SH-SY5Y (cell line): ENCODE results near the gene IL1A.

Experiments
- GATA2 ChIP-seq: IDR thresholded peaks from 2 replicates; pipeline ENCODE4 v1.6.1; 2011; ENCODE audit warnings: mild to moderate bottlenecking, low read depth, low read length
- GATA3 ChIP-seq: IDR thresholded peaks from 2 replicates; pipeline ENCODE4 v1.6.1; 2011; ENCODE audit warnings: low read depth, mild to moderate bottlenecking, low read length, moderate library complexity

The IL1A gene

DNA sequence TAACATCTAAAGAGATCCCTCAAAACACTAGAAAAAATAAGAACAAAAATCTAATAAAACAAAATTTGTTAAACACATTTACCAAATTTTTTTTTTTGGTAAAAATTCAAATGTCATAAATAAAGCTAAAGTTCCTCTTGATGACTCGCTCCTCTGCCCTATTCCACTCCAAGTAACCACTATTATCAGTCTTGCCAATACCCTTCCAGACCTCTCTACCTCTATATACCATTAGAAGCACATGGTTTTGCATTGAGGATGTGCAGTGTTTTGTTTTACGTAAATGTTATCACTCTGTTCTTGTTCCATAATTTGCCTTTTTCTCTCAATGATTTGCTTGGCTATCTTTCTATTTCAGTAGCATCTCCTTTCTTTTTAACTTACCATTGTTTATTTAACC, 41.4 kb upstream of the IL1A start:
- TF ChIP-seq GATA2 (no peak), GATA3 (no peak)

DNA sequence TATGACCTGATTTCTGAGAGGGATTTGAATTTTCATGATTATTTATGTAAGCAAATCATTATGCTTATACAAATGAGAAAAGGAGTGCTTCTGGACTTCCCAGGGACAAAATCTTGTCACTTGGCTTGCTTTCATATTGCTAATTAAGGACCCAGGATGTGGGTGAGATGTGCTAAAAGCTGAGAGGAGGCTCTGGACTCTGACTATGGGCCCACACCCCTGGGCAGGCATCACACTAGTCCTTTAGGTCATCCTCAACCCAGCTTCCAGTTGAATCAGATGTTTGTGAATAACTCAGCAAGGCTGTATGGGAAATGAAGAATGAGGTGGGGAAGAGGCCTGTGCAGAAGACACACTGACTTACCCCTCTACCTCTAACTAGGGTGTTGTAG, 40.4 kb upstream of the IL1A start:
- TF ChIP-seq GATA2, result no peak
- no peak for TF ChIP-seq GATA3

DNA sequence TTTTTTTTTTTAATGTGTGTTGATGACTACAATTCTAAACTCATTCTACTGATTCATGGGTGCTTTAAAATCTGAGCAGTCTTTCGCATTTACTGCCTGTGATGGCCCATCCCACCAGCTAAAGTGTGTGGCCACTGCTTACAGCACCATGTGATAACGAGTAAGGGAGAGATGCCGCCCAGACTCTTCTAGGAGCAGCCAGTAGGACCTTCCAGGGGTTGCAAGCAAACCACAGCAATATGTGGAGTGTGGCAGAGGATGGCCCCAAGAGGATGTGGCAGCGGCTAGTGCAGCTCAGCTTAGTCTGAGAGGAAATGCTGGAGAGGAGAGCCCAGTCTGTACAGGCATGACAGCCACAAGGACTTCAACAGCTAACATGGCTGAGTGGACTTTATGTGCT, 37.4 kb upstream of the IL1A start:
- TF ChIP-seq GATA3 (no peak), GATA2 (no peak)

DNA sequence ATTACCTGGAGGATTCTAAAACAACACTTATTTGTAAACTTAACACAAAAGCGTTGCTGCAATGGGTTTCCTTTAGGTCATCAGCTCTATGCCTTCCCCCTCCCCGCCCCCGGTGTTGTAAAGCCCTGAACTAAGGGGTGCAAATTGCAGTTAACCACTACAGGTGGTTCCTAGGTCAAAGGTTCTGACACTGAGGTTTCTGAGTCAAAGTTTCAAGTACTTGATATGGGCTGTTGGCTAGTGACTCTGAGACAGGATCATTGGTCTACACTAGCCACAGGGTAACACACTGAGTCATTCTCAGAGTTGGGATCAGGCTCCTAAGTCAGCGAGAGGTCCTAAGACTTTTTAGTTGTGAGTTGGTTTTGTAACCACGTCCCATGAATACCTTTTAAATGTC, 36.8 kb upstream of the IL1A start:
- TF ChIP-seq GATA2 (no peak), GATA3 (no peak)

DNA sequence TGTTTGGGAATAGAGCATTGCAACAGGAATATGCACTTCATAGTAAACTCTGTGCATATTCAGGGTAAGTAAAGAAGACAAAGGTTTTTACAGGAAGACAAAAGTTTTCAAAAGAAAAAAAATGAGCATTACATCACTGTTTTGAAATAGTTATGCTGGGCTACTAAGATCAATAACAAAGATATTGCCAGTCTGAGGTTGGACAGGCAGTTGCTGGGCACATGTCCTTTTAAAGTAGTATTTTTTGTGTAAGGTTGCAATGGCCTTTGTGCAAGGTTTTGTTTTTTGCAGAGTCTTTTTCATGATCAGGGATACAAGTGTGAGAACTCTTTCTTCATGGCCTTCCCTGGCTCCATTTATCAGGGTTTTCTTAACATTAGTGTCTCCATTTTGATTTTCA, 36.0 kb upstream of the IL1A start:
- TF ChIP-seq GATA3, result no peak
- TF ChIP-seq GATA2, result no peak

DNA sequence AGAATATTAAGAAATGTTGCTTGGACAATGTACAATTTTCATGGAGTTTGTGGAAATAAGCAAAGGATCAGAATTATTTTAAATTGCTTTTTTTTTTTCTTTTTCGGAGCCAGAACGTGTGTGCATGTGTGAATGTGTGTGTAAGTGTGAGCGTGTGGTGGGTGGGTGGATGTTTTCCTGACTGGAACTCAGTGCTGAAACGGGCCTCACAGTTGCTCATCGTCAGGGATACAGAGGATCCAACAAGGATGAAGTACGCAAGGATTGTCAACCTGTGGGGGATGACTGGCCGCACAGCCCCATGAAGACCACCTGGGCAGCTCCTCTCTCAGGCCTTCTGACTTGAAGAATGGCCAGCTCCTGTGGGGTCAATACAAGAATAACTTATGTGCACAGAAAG, 34.8 kb upstream of the IL1A start:
- TF ChIP-seq GATA2 (no peak), GATA3 (no peak)

DNA sequence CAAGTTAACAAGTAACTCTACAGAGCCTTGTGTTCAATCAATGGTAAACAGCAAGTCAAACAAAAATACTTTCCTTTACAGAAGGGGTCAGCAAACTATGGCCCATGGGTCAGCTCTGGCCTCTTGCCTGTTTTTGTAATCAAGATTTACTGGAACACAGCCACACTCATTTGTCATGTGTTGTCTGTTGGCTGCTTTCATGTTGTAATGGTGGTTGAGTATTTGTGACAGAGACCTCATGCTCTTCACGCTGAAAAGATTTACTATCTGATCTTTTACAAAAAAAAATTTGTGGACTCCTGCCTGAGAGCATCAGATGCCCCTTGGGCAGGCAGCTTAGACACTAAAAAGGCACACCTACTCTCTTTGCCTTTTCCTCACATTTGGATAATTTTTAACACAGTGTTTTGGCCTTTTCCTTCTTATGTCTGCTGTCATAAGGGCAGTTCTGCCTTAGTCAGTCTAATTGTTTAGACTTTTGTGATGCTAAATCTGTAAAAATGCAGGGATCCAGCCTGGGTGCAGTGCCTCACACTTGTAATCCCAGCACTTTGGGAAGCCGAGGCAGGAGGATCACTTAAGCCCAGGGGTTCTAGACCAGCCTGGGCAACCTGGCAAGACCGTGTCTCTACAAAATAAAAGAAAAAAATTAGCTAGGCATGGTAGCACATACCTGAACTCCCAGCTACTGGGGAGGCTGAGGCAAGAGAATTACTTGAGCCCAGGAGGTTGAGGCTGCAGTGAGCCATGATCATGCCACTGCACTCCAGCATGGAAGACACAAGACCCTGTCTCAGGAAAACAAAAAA, 34.0 kb upstream of the IL1A start:
- no peak for TF ChIP-seq GATA2
- no peak for TF ChIP-seq GATA3

DNA sequence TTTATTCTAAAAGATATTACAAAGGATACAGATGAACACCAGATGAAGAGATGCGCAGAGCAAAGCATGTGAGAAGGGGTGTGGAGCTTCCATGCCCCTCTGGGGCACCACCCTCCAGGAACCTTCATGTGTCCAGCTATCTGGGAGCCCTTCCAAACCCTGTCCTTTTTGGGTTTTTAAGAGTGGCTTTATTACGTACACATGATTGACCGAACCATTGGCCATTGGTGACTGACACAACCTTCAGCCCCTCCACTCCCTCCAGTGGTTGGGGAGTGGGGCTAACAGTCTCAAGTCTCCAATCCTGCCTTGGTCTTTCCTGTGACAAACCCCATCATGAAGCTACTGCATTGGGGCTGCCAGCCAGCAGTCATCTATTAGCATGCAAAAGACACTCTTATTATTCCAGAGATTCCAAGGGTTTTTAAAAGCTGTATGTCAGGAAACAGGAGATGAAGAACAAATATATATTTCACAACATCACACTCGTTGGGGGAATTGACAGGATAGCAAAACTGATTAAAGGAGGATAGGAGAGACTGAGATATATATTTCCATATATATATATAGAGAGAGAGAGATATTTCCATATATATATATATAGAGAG, 32.9 kb upstream of the IL1A start:
- no peak for TF ChIP-seq GATA3
- TF ChIP-seq GATA2, result no peak

DNA sequence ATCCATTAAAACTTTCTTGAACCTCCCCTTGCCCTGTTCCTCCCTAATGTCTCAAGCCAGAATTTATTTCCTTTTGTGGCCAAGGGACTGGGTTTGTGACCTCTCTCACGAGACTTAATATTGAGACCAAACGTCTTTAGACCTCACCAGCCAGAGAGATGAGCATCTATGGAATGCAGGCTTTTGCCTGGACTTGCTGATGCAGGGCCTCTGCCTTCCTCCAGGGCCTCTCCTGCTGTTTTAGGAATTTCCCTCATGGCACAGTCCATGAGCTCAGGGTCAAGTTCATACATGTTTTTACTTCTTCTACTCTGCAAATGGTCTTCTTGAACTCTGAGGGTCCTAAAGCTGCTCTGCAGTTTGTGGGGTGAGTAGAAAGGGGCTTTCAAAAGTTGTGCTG, 30.0 kb upstream of the IL1A start:
- TF ChIP-seq GATA2 (no peak), GATA3 (no peak)

DNA sequence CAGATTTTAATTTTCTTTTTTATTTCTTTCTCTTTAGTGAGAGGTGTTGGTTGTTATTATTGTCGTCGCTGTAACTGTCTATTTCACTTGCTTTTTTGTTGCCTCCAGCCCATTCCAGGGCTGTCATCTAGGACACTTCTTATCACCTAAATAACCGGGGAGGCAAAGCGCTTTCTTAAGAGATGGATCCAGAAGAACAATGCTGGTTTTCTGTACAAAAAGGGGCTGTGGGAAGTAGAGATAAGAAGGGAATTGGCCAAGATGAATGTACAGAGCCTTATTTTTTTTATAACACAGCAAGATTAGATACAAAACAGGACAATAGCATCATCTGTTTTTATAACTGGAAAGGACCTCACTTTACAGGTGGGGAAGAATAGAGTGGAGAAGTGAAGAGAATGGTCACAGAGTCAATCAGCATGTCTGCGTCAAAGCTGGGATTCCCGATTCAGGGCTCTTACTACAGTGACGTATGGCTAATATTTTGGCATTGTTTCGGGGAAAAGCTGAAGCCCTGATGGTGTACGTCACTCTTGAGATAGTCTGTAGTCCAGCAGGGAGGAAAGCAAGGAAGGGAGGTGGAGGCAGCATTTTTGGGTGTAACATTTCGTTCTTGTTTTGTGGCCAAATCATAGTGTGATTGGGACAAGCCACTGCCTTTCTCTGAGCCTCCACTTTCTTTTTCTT, 29.1 kb upstream of the IL1A start:
- no peak for TF ChIP-seq GATA2
- no peak for TF ChIP-seq GATA3

DNA sequence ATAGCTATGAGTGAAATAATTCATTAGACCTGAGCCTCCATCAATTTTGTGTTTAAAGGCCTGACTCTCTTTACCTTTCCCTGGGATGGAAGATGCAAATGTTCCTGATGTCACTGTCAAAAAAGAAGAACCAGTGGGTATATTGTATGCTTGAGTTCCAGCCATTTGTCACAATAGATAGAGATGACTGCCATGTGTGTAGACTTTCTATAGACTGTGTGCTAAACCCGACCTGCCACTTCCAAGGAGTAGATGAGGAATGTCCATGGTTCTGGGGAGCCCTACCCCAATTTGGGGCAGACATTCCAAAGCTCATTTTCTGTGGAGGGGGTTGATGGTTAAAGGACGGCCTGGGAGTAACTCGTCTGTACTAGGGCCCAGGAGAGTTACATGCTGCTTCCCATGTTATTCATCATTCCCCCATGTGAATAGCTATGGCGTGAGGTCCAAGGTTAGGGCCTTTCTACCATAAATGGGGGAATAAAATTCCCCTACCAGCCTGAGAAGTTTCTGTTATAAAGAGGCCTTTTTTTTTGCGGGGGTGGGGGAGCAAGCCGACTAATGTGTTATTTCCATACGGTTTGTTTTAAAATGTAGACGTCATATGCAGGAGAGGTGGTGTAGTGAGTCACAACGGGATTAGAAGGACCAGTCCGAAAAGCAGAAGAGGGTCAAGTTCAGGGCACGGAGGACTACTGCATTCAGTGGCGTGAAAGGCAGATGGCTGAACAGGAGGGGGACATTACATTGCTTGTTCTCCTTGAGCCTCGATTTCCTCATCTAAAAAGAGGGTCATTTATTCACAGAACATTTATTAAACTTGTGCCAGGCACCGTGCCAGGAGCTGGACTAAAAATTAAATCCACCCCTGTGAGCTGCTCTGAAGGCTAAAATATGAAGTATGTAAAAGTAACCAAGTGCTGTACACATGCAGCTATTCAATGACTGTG, 28.3 kb upstream of the IL1A start:
- TF ChIP-seq GATA3 (no peak), GATA2 (no peak)

DNA sequence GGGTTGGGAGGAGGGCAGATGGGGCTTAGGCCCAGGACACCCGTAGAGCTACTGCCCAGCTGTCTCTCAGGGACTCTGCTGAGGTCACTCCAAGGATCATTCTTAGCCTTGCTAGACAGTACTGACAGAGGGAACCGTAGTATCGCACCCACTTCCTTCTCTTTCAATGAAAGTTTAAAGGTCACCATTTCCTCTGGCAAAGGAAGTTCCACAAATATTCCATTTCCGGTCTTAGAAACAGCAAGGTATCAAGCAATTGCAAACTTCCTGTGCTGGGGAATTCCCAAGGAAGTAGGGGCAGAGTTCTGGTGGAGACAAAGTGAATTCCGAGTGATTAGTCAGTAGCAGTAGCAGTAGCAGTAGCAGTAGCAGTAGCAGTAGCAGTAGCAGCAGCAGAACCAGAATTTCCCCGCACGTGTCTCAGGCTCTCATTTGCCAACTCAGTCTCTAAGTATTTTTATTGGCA, 27.6 kb upstream of the IL1A start:
- TF ChIP-seq GATA3 (no peak), GATA2 (no peak)

DNA sequence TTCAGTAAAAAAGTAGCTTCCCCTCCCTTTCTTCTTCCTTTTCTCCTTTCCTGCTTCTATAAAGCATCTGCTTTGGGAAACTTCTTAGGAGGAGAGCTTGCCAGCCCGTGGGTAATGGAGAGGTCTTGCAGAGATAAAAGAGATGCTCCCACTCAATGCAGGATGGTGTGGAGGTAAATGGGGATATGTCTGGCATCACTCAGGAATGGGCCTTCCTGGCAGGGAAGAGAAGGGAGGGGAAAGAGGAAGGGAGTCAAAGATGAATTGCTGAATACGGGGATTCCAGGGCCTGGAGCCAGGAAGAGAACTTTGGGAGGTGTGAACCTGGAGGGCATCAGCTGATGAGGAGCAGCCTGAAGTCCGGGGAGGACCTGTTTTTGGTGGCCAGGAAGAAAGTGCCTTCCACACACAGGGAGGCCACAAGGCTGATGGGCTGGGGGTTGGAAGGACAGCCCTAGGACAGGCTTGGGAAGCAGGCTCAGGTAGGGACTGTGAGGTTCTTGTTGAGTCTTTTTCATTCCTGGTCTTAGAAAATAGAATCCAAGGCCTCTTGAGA, 27.1 kb upstream of the IL1A start:
- TF ChIP-seq GATA2, result no peak
- no peak for TF ChIP-seq GATA3

DNA sequence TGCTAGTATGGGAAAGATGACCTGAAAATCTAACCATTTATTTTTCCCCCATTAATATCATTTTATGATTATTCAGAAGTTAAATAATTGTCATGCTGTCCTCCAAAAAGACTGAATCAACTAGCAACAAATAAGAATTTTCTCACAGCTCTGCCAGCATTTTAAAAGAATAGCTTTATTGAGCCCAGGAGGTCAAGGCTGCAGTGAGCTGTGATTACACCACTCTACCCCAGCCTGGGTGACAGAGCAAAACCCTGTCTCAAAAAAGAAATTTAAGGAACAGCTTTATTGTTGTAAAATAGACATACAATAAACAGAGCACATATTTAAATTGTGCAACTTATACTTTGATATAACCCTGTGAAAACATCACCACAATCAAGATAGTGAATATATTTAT, 24.8 kb upstream of the IL1A start:
- no peak for TF ChIP-seq GATA2
- no peak for TF ChIP-seq GATA3
